GM19240 (cell line): ENCODE measurements around the gene LPCAT3.
"Not testable (repeated sequence)": the region's sequence is repeated elsewhere in the genome, so short reads cannot be mapped to it uniquely, and the experiment has no call there.

Experiments used
- DNase-seq: peaks from one replicate; pipeline ENCODE4 v3.0.0; 2011; ENCODE audit warnings: low spot score; ENCODE audit not compliant: insufficient read length

LPCAT3 gene

GRCh38 chr12:7038591-7038990 lies 20.3 kb upstream of the LPCAT3 start:
- DNase-seq = no peak

DNA sequence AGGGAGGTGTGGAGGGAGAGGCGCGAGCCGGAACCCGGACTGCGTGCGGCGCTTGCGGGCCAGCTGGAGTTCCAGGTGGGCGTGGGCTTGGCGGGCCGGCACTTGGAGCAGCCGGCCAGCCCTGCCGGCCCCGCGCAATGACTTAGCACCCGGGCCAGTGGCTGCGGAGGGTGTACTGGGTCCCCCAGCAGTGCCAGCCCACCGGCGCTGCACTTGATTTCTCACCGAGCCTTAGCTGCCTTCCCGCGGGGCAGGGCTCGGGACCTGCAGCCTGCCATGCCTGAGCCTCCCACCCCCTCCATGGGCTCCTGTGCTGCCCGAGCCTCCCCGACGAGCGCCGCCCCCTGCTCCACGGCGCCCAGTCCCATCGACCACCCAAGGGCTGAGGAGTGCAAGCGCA lies 19.1 kb upstream of the LPCAT3 start:
- not testable (repeated sequence) for DNase-seq

DNA sequence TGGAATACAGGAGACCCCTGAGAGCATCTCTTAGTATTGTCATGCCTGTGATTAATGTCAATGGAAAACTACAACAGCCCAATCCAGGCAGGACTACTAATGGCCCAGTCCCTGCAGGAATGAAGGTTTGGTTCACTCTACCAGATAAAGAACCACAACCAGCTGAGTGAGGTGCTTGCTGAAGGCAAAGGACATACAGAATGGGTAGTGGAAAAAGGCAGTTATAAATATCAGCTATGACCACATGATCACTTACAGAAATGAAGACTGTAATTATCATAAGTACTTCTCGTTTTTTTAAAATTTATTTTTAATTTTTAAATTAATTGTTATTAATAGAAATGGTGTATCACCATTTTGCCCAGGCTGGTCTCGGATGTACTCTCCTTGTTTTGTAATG lies 17.2 kb upstream of the LPCAT3 start:
- DNase-seq = no peak

- DNase-seq = no peak
These were observed 16.2 kb upstream of the LPCAT3 start for GRCh38 chr12:7034464-7034863.

DNA sequence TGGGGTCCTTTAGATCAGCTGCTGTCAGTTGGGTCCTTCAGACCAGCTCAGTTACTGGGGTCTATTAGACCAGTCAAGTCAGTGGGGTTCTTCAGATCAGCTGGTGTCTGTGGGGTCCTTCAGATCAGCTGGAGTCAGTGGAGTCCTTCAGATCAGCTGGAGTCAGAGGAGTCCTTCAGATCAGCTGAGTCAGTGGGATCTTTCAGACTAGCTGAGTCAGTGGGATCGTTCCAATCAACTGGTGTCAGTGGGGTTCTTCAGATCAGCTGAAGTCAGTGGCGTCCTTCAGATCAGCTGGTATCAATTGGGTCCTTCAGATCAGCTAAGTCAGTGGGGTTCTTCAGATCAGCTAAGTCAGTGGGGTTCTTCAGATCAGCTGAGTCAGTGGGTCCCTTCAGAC lies 14.7 kb upstream of the LPCAT3 start:
- DNase-seq = no peak

DNA sequence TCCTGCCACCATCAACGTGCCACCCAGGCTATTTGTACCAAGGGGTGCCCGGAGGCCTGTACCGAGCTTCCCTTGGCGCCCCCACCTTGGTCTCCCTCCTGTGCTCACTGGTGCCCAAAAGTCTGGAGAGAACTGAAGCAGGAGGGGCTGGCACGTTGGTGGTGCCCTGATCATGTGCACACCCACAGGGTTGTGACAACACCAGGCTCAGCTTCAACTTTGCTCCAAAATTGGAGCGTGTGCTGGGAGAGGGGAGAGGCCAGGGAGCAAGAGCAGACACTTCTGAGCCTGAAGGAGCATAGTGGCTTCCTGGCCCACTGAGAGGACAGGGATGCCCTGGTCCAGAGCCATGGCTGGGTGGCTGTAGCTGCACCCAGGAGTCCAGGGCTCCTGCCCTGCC lies 13.0 kb upstream of the LPCAT3 start:
- no peak for DNase-seq

- no peak for DNase-seq
These were observed 8.6 kb upstream of the LPCAT3 start for GRCh38 chr12:7026854-7027253.

GRCh38 chr12:7023114-7023513 lies 4.8 kb upstream of the LPCAT3 start:
- no peak for DNase-seq

DNA sequence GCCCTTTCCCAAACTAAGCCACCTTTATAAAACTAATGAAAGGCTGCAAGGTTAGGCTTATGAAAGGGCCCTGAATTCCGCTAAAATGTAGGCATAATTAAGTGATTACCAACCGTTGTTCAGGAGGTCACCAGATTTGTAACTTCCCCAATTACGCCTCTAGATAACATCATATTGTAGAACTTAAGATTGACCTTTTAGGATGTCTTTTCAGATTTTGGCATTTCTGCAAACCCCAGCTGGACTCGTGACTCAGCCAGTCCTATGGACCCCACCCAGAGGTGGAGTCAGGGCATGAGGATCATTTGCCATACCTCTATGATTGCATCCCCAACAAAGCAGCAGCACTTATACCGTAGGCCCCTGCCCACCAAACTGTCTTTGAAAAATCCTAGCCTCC lies 3.7 kb upstream of the LPCAT3 start:
- DNase-seq = no peak

GRCh38 chr12:7019043-7019569 lies 830 bp upstream of the LPCAT3 start:
- no peak for DNase-seq

- DNase-seq = peak; percentile 6
These were observed 366 bp downstream of the LPCAT3 start for GRCh38 chr12:7017870-7018349.

GRCh38 chr12:7016958-7017571 lies 1.2 kb downstream of the LPCAT3 start:
- DNase-seq = no peak

DNA sequence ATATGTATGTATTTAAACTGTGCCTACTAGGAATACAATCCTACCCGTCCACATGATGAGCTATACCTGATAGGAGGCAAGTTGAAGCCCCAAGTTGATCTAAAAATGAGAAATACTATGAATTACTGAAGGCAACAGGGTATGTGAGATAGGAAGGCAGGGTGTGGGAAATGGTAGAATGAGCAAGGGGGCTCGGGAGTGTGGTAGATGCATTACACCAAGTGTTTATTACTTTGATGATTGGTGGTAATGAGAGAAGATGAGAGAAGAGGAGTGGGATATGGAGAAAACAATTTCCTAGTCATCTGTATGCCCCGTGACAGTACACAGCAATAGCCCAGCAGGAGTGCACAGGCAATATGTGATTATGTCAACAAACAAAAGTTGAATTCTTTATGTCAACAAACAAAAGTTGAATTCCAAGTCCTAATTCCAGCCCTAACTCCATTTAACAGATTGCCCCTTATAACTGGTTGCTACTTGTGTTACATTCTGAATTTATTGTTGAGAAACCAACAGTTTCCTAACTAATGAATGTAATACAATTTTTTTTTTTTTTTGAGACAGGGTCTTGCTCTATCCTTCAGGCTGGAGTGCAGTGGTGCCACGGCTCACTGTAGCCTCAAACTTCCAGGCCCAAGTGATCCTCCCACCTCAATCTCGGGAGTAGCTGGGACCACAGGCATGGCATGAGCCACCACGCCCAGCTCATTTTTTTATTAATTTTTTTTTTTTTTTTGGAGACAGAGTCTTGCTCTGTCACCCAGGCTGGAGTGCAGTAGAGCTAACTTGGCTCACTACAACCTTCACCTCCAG lies 2.5 kb downstream of the LPCAT3 start:
- DNase-seq = no peak

- no peak for DNase-seq
These were observed 5.2 kb downstream of the LPCAT3 start for GRCh38 chr12:7013101-7013500.

GRCh38 chr12:7012024-7012607 lies 6.2 kb downstream of the LPCAT3 start:
- no peak for DNase-seq

DNA sequence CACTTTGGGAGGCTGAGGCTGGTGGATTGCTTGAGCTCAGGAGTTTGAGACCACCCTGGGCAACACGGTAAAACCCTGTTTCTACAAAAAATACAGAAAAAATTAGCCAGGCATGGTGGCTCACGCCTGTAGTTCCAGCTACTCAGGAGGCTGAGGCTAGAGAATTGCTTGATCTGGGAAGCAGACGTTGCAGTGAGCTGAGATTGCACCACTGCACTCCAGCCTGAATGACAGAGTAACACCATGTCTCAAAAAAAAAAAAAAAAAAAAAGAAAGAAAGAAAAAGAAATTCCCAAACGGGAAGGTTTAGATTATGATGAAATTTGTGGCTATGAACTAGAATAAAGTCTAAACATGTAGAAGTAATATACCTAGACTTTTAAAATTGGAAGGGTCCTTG lies 6.9 kb downstream of the LPCAT3 start:
- not testable (repeated sequence) for DNase-seq

- no peak for DNase-seq
These were observed 8.8 kb downstream of the LPCAT3 start for GRCh38 chr12:7009512-7009911.

- no peak for DNase-seq
These were observed 9.4 kb downstream of the LPCAT3 start for GRCh38 chr12:7008864-7009263.

DNA sequence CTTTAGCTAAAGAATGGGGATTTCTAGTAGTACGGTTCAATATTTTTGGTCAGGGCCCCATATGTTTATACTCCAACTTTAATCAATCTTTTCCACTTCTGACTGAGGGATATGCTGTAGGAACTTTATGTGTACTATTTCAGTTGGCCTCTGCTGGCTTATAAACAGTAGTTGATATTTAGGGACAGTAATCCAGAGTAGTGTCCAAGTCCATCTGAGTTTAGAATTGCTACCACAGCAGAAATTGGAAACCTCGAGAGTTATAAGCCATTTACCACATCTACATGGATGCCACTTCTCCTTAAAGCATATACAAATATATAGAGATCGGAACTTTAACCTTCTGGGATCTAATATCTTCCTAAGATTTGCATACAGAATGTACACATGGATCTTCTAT lies 11.6 kb downstream of the LPCAT3 start:
- no peak for DNase-seq

DNA sequence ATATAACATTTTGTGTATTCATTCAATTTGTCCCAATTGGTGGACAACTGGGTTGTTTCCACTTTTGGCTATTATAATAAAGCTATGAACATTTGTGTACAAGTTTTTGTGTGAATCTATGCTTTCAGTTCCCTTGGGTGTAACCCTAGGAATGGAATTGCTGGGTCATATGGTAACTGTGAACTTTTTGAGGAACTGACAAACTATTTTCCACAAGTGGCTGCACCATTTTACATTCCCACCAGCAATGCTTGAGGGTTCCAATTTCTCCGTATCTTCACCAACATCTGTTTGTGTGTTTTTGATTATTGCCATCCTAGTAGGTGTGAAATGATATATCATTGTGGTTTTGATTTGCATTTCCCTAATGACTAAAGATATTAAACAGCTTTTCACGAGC lies 13.0 kb downstream of the LPCAT3 start:
- no peak for DNase-seq

DNA sequence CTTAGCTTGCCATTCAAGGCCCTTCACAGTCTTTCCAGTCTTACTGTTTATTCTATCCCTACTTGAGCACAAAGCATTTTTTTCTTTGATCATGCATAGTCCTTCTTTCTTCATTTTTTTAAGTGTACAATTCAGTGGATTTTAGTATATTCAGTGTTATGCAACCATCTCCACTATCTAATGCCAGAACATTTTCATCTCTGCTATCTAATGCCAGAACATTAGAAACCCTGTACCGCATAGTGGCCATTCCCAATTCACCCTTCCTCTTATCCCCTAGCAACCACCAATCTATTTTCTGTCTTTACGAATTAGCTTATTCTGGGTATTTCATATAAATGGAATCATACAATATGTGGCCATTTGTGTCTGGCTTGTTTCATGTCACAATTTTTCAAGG lies 13.4 kb downstream of the LPCAT3 start:
- no peak for DNase-seq

DNA sequence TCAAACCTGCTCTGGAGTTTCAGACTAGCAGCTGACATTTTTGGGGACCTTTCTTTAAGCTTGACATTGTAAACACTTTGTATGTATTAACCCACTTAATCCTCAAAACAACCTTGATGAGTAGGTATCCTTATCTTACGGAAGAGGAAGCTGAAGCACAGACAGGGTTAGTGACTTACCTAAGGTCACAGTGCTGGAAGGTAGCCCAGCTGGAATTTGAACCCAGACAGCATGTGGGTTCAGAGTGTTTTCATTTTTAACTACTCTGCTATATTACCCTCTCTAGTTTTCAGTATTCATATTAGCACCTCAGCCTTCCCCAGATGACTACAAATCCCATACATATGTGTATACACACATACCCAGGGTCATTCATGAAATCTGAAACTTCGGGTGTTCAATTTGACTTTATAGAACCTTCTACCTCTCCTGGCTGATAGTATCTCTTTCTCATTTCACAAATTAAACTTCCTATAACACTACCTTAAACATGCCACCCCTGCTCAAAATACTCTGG lies 13.9 kb downstream of the LPCAT3 start:
- no peak for DNase-seq
